Endothelial cell of umbilical vein (primary cell): ENCODE measurements around the gene CTSZ. TPM values are rescaled to one million over a fixed set of nuclear protein-coding genes. Genes with fewer than 3 reads are reported as not detected.

Source experiments
- BruUV-seq: library from RNA; stranded (reverse); fragments of 400-500 nt; replicated peaks from 2 replicates; lab custom pipeline; 2021; lab: Mats Ljungman, UMichigan
- CTCF ChIA-PET: fragments of 300-600, 350-600 bp; sonication (Branson Sonifier 250); formaldehyde crosslinking; loops from one replicate; lab custom pipeline; 2021; ENCODE audit warnings: antibody characterized with exemption, inconsistent platforms; lab: Charles Lee
- POLR2A ChIA-PET: fragments of 300-600, 350-600 bp; sonication (Branson Sonifier 250); formaldehyde crosslinking; loops from one replicate; lab custom pipeline; 2021; ENCODE audit warnings: antibody characterized with exemption, inconsistent platforms; lab: Charles Lee
- DNase-seq: peaks from one replicate; pipeline ENCODE4 v3.0.0-alpha.2; 2011; ENCODE audit warnings: low read depth, low spot score
- FAIRE-seq: peaks from 2 replicates; lab custom pipeline; 2011; peaks lifted over from hg19 to GRCh38; lab: Jason Lieb, UNC
- H2AFZ ChIP-seq: 2 replicates; pipeline ENCODE4 v1.6.0; 2012; ENCODE audit warnings: low read depth, low read length, control low read depth, inconsistent platforms
- H3K27ac ChIP-seq: 2 replicates; pipeline ENCODE4 v1.5.1; 2011; ENCODE audit warnings: low read depth, mild to moderate bottlenecking, control low read depth, low read length, moderate library complexity; ENCODE audit not compliant: insufficient read depth
- H3K27me3 ChIP-seq, 2 experiments: 2 replicates each; pipeline versions ENCODE4 v1.6.0 to v1.6.1; 2011; ENCODE audit warnings: low read length in 2 of 2, mixed read lengths in 1 of 2; ENCODE audit not compliant: control insufficient read depth in 2 of 2, insufficient read depth in 2 of 2
- H3K36me3 ChIP-seq, 2 experiments: 2 replicates in 1 of 2; 3 replicates in 1 of 2; pipeline ENCODE4 v1.5.1; 2011; ENCODE audit warnings: low read length in 2 of 2, mild to moderate bottlenecking in 1 of 2, moderate library complexity in 1 of 2; ENCODE audit not compliant: control insufficient read depth in 2 of 2, insufficient read depth in 2 of 2; ENCODE audit errors: extremely low read depth in 1 of 2
- H3K4me1 ChIP-seq: 3 replicates; pipeline ENCODE4 v1.5.1; 2011; ENCODE audit warnings: mild to moderate bottlenecking, low read length; ENCODE audit not compliant: control insufficient read depth, insufficient read depth; ENCODE audit errors: extremely low read depth
- H3K4me2 ChIP-seq: 2 replicates; pipeline ENCODE4 v1.6.1; 2011; ENCODE audit warnings: low read length, control low read depth, mixed read lengths; ENCODE audit not compliant: insufficient read depth
- H3K4me3 ChIP-seq, 3 experiments: fragments of 200-600 bp in 1 of 3; sonication (generic), shearing (Covaris generic) in 1 of 3; replicated peaks in 1 of 3; 2 replicates each; pipeline ENCODE4 v1.5.1; 2011 to 2016; ENCODE audit warnings: control low read depth in 3 of 3, low read length in 3 of 3, mild to moderate bottlenecking in 2 of 3, inconsistent platforms in 1 of 3, low read depth in 1 of 3, moderate library complexity in 1 of 3; ENCODE audit not compliant: insufficient read depth in 1 of 3
- H3K79me2 ChIP-seq: 2 replicates; pipeline ENCODE4 v1.6.0; 2012; ENCODE audit warnings: low read length, inconsistent platforms; ENCODE audit not compliant: control insufficient read depth, insufficient read depth
- H3K9ac ChIP-seq: replicated peaks from 2 replicates; pipeline ENCODE3; 2011; ENCODE audit warnings: low read length, control low read depth; ENCODE audit not compliant: insufficient read depth; ENCODE audit errors: extremely low read depth
- H3K9me1 ChIP-seq: replicated peaks from 3 replicates; pipeline ENCODE4 v1.6.0; 2011; ENCODE audit warnings: mild to moderate bottlenecking, low read length; ENCODE audit not compliant: control insufficient read depth, insufficient read depth; ENCODE audit errors: extremely low read depth
- H3K9me3 ChIP-seq: replicated peaks from 2 replicates; pipeline ENCODE4 v1.5.1; 2012; ENCODE audit warnings: low read length, inconsistent platforms; ENCODE audit not compliant: control insufficient read depth, insufficient read depth
- H4K20me1 ChIP-seq: replicated peaks from 2 replicates; pipeline ENCODE3; 2011; ENCODE audit warnings: mild to moderate bottlenecking, low read length; ENCODE audit not compliant: control insufficient read depth, insufficient read depth; ENCODE audit errors: extremely low read depth
- EZH2 ChIP-seq: IDR thresholded peaks from 2 replicates; pipeline ENCODE4 v1.6.1; 2012; ENCODE audit warnings: borderline replicate concordance, low read depth, mild to moderate bottlenecking, moderate library complexity, low read length, inconsistent platforms; ENCODE audit not compliant: severe bottlenecking
- FOS ChIP-seq: IDR thresholded peaks from 2 replicates; pipeline ENCODE4 v1.6.1; 2011; ENCODE audit warnings: mild to moderate bottlenecking, low read length, moderate library complexity, borderline replicate concordance; ENCODE audit not compliant: insufficient read depth
- GATA2 ChIP-seq: IDR thresholded peaks from 2 replicates; pipeline ENCODE4 v1.7.0; 2011; ENCODE audit warnings: low read depth, mild to moderate bottlenecking, moderate library complexity, mixed read lengths, low read length; ENCODE audit not compliant: insufficient read length, insufficient read depth
- JUN ChIP-seq: IDR thresholded peaks from 2 replicates; pipeline ENCODE4 v1.6.1; 2011; ENCODE audit warnings: borderline replicate concordance, low read depth; ENCODE audit not compliant: insufficient read length, insufficient read depth
- MYC ChIP-seq: IDR thresholded peaks from one replicate; pipeline ENCODE4 v1.6.1; 2011; ENCODE audit warnings: mild to moderate bottlenecking, low read depth, low read length
- POLR2A ChIP-seq: IDR thresholded peaks from 2 replicates; pipeline ENCODE4 v1.6.1; 2012; ENCODE audit warnings: low read depth, mild to moderate bottlenecking, control low read depth, low read length
- POLR2AphosphoS5 ChIP-seq: IDR thresholded peaks from 2 replicates; pipeline ENCODE4 v1.6.1; 2012; ENCODE audit warnings: low read depth, mild to moderate bottlenecking, control low read depth, low read length, moderate library complexity; ENCODE audit not compliant: insufficient read depth
- dilution Hi-C: fragments of 300-500 bp; cut with MboI; formaldehyde crosslinking; loops from one replicate; pipeline ENCODE4 v1.15.0; 2019; ENCODE audit warnings: low sequenced_read_pairs; ENCODE audit not compliant: extremely low pct_ligation_motif_present
- intact Hi-C: fragments of 100-400 bp; cut with micrococcal nuclease; formaldehyde crosslinking; loops from one replicate; pipeline ENCODE4 v1.10.0; 2022
- polyA plus RNA-seq, 4 experiments: library from polyadenylated mRNA; depleted of rRNA in 3 of 4; stranded (reverse) in 3 of 4; unstranded in 1 of 4; fragments of >200 nt; gene quantifications; 2 replicates each; pipeline versions ENCODE4 v1.2.1 to v1.2.3, GENCODE V29; 2011 to 2012; ENCODE audit warnings: missing spikeins in 1 of 4
- total RNA-seq: library from RNA; stranded (reverse); gene quantifications from 2 replicates; pipeline ENCODE4 v1.2.3, GENCODE V29; 2021
- TF ChIP-seq, protein P1 (sequence below): IDR thresholded peaks from 2 replicates; pipeline ENCODE4 v1.6.1; 2011; ENCODE audit not compliant: insufficient read depth, insufficient read length
- TF ChIP-seq, protein P2 (sequence below), 2 donors: IDR thresholded peaks; 1 replicate in 1 of 2; 2 replicates in 1 of 2; pipeline ENCODE4 v1.5.1; 2011; ENCODE audit warnings: low read length in 2 of 2, mild to moderate bottlenecking in 2 of 2, moderate library complexity in 2 of 2, control low read depth in 1 of 2, inconsistent platforms in 1 of 2, low read depth in 1 of 2; ENCODE audit not compliant: insufficient read depth in 1 of 2; ENCODE audit errors: extremely low read depth in 1 of 2

Gene CTSZ
- total and polyA plus RNA-seq, 2 donors (not counting 3 experiments of a cell fraction or from before 2014, with no cell fraction given) = 304 to 387 TPM

GRCh38 chr20:58989196-58989595 lies 17.9 kb downstream of the CTSZ start:
- no peaks in the 10 kb centered on the region for H3K27me3 ChIP-seq
- no peaks in the 10 kb centered on the region for H3K9me3 ChIP-seq
- FAIRE-seq (no peak), DNase-seq (no peak)
- dilution Hi-C loops (no loop called here), intact Hi-C loops (loop anchor here (10.0 kb wide), 1 partner anchor 236 kb away; no protein-coding TSS in a partner anchor)
- H3K9me1 ChIP-seq = no peaks in the 10 kb centered on the region
- H2AFZ ChIP-seq = no peak overlapping the region
- no peak overlapping the region for H3K27ac ChIP-seq
- H3K79me2 ChIP-seq = peaks cover 21% of the 10 kb centered on the region
- H3K4me2 ChIP-seq = no peak overlapping the region
- no peaks in the 10 kb centered on the region for H4K20me1 ChIP-seq
- POLR2A ChIA-PET = no interaction called here
- H3K4me1 ChIP-seq = no peaks in the 10 kb centered on the region
- CTCF ChIA-PET = no interaction called here
- no peak for TF ChIP-seq GATA2
- no peak for TF ChIP-seq EZH2
- TF ChIP-seq MYC = no peak
- no peak for TF ChIP-seq POLR2AphosphoS5
- TF ChIP-seq, protein P1, sequence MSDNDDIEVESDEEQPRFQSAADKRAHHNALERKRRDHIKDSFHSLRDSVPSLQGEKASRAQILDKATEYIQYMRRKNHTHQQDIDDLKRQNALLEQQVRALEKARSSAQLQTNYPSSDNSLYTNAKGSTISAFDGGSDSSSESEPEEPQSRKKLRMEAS = no peak
- no peak for TF ChIP-seq JUN
- TF ChIP-seq, protein P2, sequence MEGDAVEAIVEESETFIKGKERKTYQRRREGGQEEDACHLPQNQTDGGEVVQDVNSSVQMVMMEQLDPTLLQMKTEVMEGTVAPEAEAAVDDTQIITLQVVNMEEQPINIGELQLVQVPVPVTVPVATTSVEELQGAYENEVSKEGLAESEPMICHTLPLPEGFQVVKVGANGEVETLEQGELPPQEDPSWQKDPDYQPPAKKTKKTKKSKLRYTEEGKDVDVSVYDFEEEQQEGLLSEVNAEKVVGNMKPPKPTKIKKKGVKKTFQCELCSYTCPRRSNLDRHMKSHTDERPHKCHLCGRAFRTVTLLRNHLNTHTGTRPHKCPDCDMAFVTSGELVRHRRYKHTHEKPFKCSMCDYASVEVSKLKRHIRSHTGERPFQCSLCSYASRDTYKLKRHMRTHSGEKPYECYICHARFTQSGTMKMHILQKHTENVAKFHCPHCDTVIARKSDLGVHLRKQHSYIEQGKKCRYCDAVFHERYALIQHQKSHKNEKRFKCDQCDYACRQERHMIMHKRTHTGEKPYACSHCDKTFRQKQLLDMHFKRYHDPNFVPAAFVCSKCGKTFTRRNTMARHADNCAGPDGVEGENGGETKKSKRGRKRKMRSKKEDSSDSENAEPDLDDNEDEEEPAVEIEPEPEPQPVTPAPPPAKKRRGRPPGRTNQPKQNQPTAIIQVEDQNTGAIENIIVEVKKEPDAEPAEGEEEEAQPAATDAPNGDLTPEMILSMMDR (IDR thresholded peaks at IDR 0.05; ENCODE audit: extremely low read depth in 1 of 2, insufficient read depth in 1 of 2, low read depth in 1 of 2, low read length in 2 of 2) = no peak
- no peak for TF ChIP-seq POLR2A
- TF ChIP-seq FOS = no peak
- H3K4me3 ChIP-seq = no peak overlapping the region
- no peak overlapping the region for H3K9ac ChIP-seq
- no TSS peak for BruUV-seq
- peaks cover 34 to 54% of the 10 kb centered on the region in 2 experiments for H3K36me3 ChIP-seq
